HFFc6 (cell line): ENCODE results near the gene CLEC4G. TPM values are rescaled to one million over a fixed set of nuclear protein-coding genes. Genes with fewer than 3 reads are reported as not detected.

Experiments
- DNase-seq: peaks from one replicate; pipeline ENCODE4 v3.0.0-alpha.2; 2018
- H3K27ac Mint-ChIP-seq: 2 replicates; pipeline ENCODE4 v1.8.0; 2020; ENCODE audit warnings: mild to moderate bottlenecking, mixed read lengths
- H3K27me3 Mint-ChIP-seq: 2 replicates; pipeline ENCODE4 v1.8.0; 2021; ENCODE audit warnings: mild to moderate bottlenecking, moderate library complexity, mixed read lengths; ENCODE audit not compliant: insufficient read depth
- H3K36me3 Mint-ChIP-seq: 2 replicates; pipeline ENCODE4 v1.8.0; 2021; ENCODE audit warnings: low read depth, mixed read lengths
- H3K4me1 Mint-ChIP-seq: 2 replicates; pipeline ENCODE4 v1.8.0; 2020; ENCODE audit warnings: low read depth, mixed read lengths
- H3K4me3 Mint-ChIP-seq: 2 replicates; pipeline ENCODE4 v1.8.0; 2020; ENCODE audit warnings: mild to moderate bottlenecking, moderate library complexity, mixed read lengths
- H3K9me3 Mint-ChIP-seq: 2 replicates; pipeline ENCODE4 v1.8.0; 2020; ENCODE audit warnings: mild to moderate bottlenecking, mixed read lengths
- CTCF ChIP-seq: fragments of 200-600 bp; sonication (generic); IDR thresholded peaks from 2 replicates; pipeline ENCODE4 v1.5.0; 2021; ENCODE audit warnings: antibody characterized with exemption, mild to moderate bottlenecking
- long read RNA-seq: library from polyadenylated mRNA; unstranded; transcript quantifications from one replicate; pipeline ENCODE4 v2.0.0, GENCODE V29; 2019
- total RNA-seq, 6 experiments: library from RNA; stranded (reverse); fragmentation: NEBNext Ultra II Directional; extraction: Animal tissue kit (Norgen Biotek cat#: 25700); gene quantifications; 2 replicates in 1 of 6; 3 replicates in 5 of 6; pipeline ENCODE4 v1.2.3, GENCODE V29; 2021

The CLEC4G gene
- total RNA-seq, result not detected
- long read RNA-seq, result 0 reads

DNA sequence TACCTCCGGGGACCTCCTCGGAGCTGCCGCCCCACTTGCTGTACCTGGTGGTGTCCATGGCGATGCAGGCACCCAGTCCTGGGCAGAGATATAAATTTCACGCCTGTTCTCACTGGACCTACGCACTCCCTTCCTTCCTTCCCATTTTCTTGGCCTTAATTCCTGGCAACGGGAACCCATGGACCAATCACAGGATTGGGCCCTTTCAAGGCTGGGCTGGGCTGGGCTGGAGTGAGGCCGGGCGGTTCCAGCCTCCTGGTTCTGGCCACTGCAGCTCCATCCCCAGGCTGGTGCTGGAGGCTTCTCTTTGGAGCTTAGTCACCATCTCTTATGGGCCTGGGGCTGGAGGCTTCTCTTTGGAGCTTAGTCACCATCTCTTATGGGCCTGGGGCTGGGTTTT, at the start of gene CLEC4G:
TSS of gene CLEC4G (minus strand) at position 66 of the 400 bp plus-strand sequence. CDS start at position 58, 8 bp downstream.
- Mint-ChIP-seq H3K4me1 (no peaks in the 10 kb centered on the region), H3K4me3 (no peak within 1 kb of the TSS), H3K36me3 (no peaks in the 10 kb centered on the region), H3K27ac (no peak within 1 kb of the TSS), H3K9me3 (no peaks in the 10 kb centered on the region; the same call in 1 of the 2 replicates), H3K27me3 (peaks cover 27% of the 10 kb centered on the region)
- no peak for DNase-seq
- no peak for TF ChIP-seq CTCF

DNA sequence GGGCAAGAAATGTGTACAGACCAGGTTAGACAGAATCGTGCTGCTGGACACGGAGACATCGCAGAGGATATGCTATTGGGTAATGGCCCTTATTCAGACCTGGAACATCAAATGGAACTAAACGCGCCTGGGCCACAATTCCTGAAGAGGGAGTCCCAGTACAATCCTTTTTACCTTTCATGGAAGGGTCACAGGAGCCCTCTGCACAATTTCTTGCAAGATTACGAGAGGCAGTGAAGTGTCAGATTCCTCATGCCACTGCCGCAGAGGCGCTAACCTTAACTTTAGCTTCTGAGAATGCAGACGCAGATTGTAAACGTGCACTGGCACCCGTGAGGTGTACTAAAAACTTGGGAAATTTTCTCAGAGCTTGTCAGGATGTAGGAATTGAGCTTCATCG, 49.2 kb upstream of the CLEC4G start:
- H3K4me1 Mint-ChIP-seq, result peaks cover 11% of the 10 kb centered on the region
- H3K4me3 Mint-ChIP-seq, result no peak overlapping the region
- H3K27ac Mint-ChIP-seq, result no peak overlapping the region
- peaks cover 66% of the 10 kb centered on the region for H3K27me3 Mint-ChIP-seq
- no peaks in the 10 kb centered on the region for H3K36me3 Mint-ChIP-seq
- no peak for DNase-seq
- no peaks in the 10 kb centered on the region for H3K9me3 Mint-ChIP-seq
- TF ChIP-seq CTCF, result no peak

- Mint-ChIP-seq H3K4me1 (peaks cover 11% of the 10 kb centered on the region), H3K27me3 (peaks cover 71% of the 10 kb centered on the region), H3K36me3 (no peaks in the 10 kb centered on the region), H3K4me3 (no peak overlapping the region), H3K27ac (no peak overlapping the region), H3K9me3 (no peaks in the 10 kb centered on the region)
- no peak for TF ChIP-seq CTCF
- DNase-seq, result no peak
These were observed 47.9 kb upstream of the CLEC4G start for GRCh38 chr19:7779631-7780486.

- Mint-ChIP-seq H3K27ac (no peak overlapping the region), H3K4me3 (no peak overlapping the region), H3K9me3 (no peaks in the 10 kb centered on the region), H3K36me3 (no peaks in the 10 kb centered on the region), H3K27me3 (peaks cover 68% of the 10 kb centered on the region), H3K4me1 (peaks cover under 1% of the 10 kb centered on the region; the same call in 1 of the 2 replicates)
- DNase-seq, result no peak
- no peak for TF ChIP-seq CTCF
These were observed 46.2 kb upstream of the CLEC4G start for GRCh38 chr19:7778081-7778480.

DNA sequence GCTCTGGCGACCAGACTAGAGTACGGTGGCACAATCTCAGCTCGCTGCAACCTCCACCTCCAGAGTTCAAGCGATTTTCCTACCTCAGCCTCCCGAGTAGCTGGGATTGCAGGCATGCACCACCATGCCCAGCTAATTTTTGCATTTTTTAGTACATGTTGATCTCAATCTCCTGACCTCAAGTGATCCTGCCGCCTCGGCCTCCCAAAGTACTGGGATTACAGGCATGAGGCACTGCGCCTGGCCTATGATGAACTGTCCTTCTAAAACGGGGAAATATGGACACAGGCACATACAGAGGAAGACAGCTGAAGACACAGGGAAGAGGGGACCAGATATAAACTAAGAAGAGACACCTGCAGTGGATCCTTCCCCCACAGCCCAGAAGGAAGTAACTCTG, 43.9 kb upstream of the CLEC4G start:
- Mint-ChIP-seq H3K27me3 (peaks cover 48% of the 10 kb centered on the region), H3K9me3 (no peaks in the 10 kb centered on the region), H3K36me3 (no peaks in the 10 kb centered on the region), H3K4me1 (peaks cover 8% of the 10 kb centered on the region), H3K4me3 (no peak overlapping the region), H3K27ac (no peak overlapping the region)
- no peak for TF ChIP-seq CTCF
- no peak for DNase-seq
